C1 segment of cervical spinal cord (tissue), 14 donors: ENCODE results near the gene PTH2R.
"Not testable (repeated sequence)": the region's sequence is repeated elsewhere in the genome, so short reads cannot be mapped to it uniquely, and the experiment has no call there.

ENCODE experiments used
- DNase-seq, 14 donors: peaks; one replicate each; lab custom pipeline; 2025; lab: John Stamatoyannopoulos, UW

PTH2R gene, protein sequence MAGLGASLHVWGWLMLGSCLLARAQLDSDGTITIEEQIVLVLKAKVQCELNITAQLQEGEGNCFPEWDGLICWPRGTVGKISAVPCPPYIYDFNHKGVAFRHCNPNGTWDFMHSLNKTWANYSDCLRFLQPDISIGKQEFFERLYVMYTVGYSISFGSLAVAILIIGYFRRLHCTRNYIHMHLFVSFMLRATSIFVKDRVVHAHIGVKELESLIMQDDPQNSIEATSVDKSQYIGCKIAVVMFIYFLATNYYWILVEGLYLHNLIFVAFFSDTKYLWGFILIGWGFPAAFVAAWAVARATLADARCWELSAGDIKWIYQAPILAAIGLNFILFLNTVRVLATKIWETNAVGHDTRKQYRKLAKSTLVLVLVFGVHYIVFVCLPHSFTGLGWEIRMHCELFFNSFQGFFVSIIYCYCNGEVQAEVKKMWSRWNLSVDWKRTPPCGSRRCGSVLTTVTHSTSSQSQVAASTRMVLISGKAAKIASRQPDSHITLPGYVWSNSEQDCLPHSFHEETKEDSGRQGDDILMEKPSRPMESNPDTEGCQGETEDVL

GRCh38 chr2:208406474-208407451 lies at the start of gene PTH2R:
Gene PTH2R (plus strand): TSS chr2:208406792. CDS start chr2:208407044, 252 bp downstream.
- DNase-seq = no peak

DNA sequence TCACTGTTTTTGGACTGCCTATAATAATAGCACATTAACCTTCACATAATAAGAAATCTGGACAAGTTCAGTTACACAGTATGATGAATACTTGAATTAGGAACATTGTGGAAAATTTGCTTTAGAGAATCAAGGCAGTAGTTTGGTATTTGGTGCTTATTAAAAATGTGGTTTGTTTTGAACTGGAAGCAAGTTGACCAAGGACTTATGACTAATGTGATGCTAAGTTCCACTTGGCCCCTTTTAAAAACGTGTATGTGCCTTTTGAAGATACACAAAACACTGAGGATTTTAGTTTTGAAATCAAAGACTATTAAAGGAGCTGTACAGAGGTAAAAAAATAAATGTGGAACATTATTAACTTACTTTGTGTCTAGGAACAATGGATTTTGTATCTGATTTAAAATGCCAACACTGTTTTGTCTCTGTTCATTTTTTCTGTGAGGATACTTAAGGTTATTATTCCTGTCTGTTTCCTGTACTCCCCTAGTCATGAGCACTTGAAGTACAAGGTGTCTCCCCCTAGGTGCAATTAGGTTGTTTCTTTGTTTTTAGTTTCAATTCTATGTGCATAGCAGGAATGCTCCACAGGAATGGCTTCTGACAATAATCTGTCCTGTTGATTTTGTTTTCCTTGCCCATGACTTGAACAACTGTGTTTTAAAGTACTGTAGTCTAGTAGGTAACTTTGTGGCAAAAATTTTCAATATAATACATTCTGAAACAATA lies 49.6 kb upstream of the PTH2R start:
- DNase-seq = no peak

DNA sequence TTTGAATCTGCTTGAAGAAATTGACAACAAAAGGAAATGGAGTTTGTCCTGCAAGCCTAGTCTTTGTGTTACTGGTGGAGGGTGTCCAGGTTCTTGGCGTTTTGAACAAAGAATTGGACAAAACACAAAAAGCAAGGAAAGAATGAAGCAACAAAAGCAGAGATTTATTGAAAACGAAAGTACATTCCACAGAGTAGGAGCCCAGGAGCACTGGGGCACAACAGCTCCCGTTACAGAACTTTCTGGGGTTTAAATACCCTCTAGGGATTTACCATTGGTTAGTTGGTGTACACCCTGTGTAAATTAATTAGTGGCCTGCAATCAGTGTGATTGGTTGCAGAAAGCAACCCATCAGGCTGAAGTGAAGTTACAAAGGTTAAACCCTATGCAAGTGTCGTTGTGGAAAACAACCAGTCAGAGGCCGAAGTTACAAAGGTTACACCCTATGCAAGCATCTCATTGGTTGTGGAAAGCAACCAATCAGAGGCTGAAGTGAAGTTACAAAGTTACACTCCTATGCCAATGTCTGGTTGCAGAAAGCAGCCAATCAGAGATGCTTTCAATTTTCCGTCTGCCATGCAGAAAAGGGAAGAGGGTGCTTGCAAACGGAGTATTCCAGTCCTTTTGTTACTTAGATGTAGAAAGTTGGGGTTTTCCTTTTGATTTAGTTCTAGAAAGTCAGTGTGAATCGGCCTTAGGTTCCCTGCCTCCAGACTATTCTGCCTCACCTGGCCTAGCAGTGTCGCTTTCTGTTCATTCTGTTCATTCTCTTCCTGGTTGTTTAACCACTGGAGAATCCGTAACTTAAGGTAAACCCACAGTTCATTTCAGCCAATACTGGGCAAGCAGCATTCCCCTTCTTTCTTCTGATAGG lies 47.6 kb upstream of the PTH2R start:
- DNase-seq = no peak

- DNase-seq = no peak
Observed at GRCh38 chr2:208359632-208359986, 47.0 kb upstream of the PTH2R start.

DNA sequence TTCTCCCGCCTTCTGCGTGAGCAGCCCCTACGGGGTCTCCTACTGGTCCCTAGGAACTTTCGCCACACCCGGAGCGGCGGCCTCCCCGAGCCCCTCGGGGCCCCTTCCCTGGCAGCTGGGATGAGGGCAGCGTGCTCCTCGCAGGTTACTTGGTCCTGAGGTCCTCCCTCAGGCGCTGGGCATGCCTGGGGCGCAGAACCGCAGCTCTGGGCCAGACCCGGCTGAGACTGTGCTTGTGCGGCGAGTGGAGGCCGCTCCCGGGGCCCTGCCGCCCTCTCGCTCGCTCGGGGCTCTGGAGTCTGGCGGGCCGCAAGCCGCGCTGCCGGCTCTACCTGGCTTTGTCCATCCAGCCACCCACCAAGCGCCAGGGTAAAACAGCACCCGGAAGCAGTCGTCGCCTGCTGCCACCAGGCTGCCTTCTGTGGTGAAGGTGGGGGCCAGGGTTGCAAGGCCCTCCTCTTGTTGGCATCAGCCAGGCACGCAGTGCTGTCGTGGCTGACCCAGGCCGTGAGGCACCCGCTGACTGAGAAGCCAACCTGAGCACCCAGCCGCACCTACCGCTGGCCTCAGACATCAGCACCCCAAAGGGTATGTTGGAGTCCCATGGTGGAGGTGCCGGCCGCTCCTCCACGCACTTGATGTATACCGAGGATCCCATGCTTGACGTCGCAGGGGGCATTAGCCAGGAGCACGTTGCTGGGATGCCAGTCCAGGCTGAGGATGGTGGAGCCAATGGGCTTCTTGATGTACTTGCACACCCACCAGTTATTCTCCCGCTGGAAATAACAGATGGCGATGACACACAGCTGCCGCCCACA lies 46.1 kb upstream of the PTH2R start:
- DNase-seq = no peak

DNA sequence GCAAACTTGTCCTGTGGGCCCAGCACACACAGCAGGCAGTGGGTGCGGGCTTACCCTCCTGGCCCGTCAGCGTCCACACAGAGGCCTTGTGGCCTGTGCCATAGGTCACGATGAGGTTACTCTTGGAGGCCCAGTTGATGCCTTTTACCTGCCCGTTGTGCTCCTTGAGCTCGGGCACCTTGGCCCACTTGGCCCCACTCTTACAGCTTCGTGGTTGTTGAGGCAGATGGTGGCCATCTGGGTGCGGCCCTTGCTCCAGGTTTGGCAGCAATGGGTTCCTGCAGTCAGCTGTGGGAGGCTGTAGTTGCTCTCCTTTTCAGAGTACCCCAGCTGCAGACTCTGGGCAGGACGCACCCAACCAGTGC lies 45.5 kb upstream of the PTH2R start:
- DNase-seq = no peak

- no peak for DNase-seq
Observed at GRCh38 chr2:208363485-208363884, 43.1 kb upstream of the PTH2R start.

GRCh38 chr2:208366215-208367127 lies 40.1 kb upstream of the PTH2R start:
- no peak for DNase-seq

DNA sequence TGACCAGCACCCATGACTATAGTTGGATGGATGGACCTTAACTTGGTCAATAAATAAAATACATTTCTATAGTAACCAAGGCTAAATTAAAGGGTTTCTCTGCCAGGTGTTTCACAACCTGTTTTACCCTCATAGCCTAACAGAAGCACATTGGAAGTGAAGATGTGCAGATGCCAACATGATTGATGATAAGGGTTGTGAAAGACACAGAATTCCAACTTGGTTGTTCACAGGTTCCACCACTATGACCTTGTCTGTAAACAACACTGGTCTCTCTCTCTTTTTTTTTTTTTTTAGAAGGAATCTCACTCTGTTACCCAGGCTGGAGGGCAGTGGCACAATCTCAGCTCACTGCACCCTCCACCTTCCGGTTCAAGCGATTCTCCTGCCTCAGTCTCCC lies 37.5 kb upstream of the PTH2R start:
- no peak for DNase-seq

- DNase-seq = no peak
Observed at GRCh38 chr2:208370881-208371633, 35.5 kb upstream of the PTH2R start.

DNA sequence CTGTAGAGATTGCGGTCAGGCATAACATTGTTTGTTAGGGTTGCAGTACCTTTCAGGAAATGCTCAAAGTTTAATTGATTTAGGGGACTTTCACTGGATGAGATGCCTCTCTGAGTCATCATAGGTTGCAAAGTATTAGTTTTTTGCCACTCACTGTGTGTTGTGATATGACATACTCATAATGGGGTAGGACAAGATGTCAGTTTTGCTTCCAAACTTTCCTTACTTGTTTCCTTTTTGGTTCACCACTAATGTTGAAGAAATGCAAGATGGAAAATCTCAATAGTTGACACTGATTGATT lies 35.0 kb upstream of the PTH2R start:
- DNase-seq = no peak

GRCh38 chr2:208373460-208374089 lies 33.0 kb upstream of the PTH2R start:
- peak in 3 of 14 donors; percentile 3 to 6 (median 5) for DNase-seq

DNA sequence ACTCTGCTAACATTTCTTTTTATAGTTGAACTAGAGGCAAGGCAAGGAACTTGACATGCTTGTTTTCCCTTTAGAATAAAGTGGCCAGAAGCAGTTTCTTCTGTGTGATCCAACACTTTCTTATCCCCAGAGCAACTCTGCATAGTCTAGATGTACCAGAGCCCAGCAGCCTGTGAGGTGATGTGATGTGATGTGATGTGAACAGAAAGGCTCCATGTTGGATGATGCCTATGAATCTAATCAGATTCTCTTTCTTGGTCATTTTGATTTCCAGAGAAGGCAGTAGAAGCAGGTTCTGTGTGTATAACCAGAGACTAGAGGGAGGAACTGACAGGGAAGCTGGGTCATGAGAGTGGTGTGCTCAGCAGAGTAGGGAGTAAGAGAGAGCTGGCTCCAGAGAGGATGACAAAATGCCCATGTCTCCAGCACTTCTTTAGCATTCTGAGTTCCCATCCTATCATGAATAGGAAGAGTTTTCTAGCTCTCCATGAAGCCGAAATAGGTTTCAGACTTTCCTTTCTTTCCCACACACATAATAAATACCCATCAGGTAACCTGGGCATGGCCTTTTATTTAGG lies 31.0 kb upstream of the PTH2R start:
- DNase-seq = no peak

DNA sequence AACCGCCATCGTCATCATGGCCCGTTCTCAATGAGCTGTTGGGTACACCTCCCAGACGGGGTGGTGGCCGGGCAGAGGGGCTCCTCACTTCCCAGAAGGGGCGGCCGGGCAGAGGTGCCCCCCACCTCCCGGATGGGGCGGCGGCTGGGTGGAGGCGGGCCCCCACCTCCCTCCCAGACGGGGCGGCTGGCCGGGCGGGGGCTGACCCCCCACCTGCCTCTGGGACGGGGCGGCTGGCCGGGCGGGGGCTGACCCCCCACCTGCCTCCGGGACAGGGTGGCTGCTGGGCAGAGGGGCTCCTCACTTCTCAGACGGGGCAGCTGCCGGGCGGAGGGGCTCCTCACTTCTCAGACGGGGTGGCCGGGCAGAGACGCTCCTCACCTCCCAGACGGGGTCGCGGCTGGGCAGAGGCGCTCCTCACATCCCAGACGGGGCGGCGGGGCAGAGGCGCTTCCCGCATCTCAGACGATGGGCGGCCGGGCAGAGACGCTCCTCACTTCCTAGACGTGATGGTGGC lies 29.2 kb upstream of the PTH2R start:
- not testable (repeated sequence) for DNase-seq

- no peak for DNase-seq
Observed at GRCh38 chr2:208379192-208379591, 27.4 kb upstream of the PTH2R start.

DNA sequence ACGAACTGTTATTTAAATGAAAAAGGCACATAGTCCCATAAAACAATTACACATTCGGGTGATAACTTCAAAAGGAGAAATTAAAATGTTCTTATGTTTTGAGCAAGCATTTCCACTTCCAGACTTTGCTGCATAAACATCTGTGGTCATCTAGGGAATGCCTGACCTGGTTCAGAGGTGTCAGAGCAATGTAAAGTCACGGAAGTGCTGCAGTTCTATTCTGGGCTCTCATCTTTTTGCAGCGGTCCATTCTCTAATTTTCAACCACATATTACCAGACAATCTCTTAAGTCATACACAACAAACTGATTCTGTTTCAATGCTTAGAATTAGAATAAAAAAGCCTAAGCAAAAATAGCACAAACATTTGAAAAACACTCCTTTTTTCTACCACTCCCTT lies 22.0 kb upstream of the PTH2R start:
- no peak for DNase-seq

- no peak for DNase-seq
Observed at GRCh38 chr2:208386541-208386940, 20.1 kb upstream of the PTH2R start.
